T-helper 1 cell treated with Interleukin-12 subunit alpha and Interleukin-12 subunit beta and Interleukin-4 antibody, amounts not matched to agents 30 μg/mL and 1 μg/mL, for 36 hours (primary cell): ENCODE results near the gene SKIC8.

ENCODE experiments used
- H3K27ac Mint-ChIP-seq: one replicate; pipeline ENCODE4 v1.8.0; 2021; ENCODE audit warnings: mild to moderate bottlenecking, mixed read lengths
- H3K27me3 Mint-ChIP-seq: one replicate; pipeline ENCODE4 v1.8.0; 2021; ENCODE audit warnings: low read depth, mixed read lengths
- H3K36me3 Mint-ChIP-seq: one replicate; pipeline ENCODE4 v1.8.0; 2021; ENCODE audit warnings: low read depth, mixed read lengths
- H3K4me1 Mint-ChIP-seq: one replicate; pipeline ENCODE4 v1.8.0; 2021; ENCODE audit warnings: low read depth, mixed read lengths
- H3K4me3 Mint-ChIP-seq: one replicate; pipeline ENCODE4 v1.8.0; 2021; ENCODE audit warnings: mild to moderate bottlenecking, moderate library complexity, mixed read lengths
- H3K9me3 Mint-ChIP-seq: one replicate; pipeline ENCODE4 v1.8.0; 2021; ENCODE audit warnings: mixed read lengths

The SKIC8 gene

GRCh38 chr15:78299101-78299930 is at the start of gene SKIC8:
Gene SKIC8, minus strand, starts transcription at chr15:78299609. Its CDS starts 3,923 bp downstream, at chr15:78295686.
- H3K27ac Mint-ChIP-seq = peak within 1 kb of the TSS; percentile 95
- H3K9me3 Mint-ChIP-seq = no peaks in the 10 kb centered on the region

GRCh38 chr15:78347586-78348543 is 48.5 kb upstream of the SKIC8 start:
- H3K4me1 Mint-ChIP-seq = no peaks in the 10 kb centered on the region
- H3K27ac Mint-ChIP-seq = no peak overlapping the region
- H3K27me3 Mint-ChIP-seq = peaks cover 30% of the 10 kb centered on the region
- no peaks in the 10 kb centered on the region for H3K36me3 Mint-ChIP-seq
- no peaks in the 10 kb centered on the region for H3K9me3 Mint-ChIP-seq
- H3K4me3 Mint-ChIP-seq = no peak overlapping the region

More at GRCh38 chr15:78299101-78299930, at the start of gene SKIC8:
- Mint-ChIP-seq H3K4me3 (peak within 1 kb of the TSS; percentile 98), H3K27me3 (no peaks in the 10 kb centered on the region), H3K36me3 (peaks cover 3% of the 10 kb centered on the region), H3K4me1 (peaks cover 10% of the 10 kb centered on the region)

- Mint-ChIP-seq H3K27me3 (peaks cover 51% of the 10 kb centered on the region), H3K4me3 (no peak overlapping the region), H3K4me1 (no peaks in the 10 kb centered on the region), H3K27ac (no peak overlapping the region), H3K36me3 (no peaks in the 10 kb centered on the region), H3K9me3 (no peaks in the 10 kb centered on the region)
These were observed 46.2 kb upstream of the SKIC8 start for GRCh38 chr15:78345396-78346125.

- Mint-ChIP-seq H3K27ac (no peak overlapping the region), H3K4me3 (no peak overlapping the region), H3K4me1 (no peaks in the 10 kb centered on the region), H3K36me3 (no peaks in the 10 kb centered on the region), H3K27me3 (peaks cover 70% of the 10 kb centered on the region), H3K9me3 (no peaks in the 10 kb centered on the region)
These were observed 44.1 kb upstream of the SKIC8 start for GRCh38 chr15:78343276-78344060.

- no peaks in the 10 kb centered on the region for H3K4me1 Mint-ChIP-seq
- no peak overlapping the region for H3K27ac Mint-ChIP-seq
- H3K36me3 Mint-ChIP-seq = no peaks in the 10 kb centered on the region
- H3K4me3 Mint-ChIP-seq = no peak overlapping the region
- no peaks in the 10 kb centered on the region for H3K9me3 Mint-ChIP-seq
- H3K27me3 Mint-ChIP-seq = peaks cover 75% of the 10 kb centered on the region
These were observed 42.6 kb upstream of the SKIC8 start for GRCh38 chr15:78342021-78342420.

- Mint-ChIP-seq H3K4me3 (no peak overlapping the region), H3K36me3 (no peaks in the 10 kb centered on the region), H3K27ac (no peak overlapping the region), H3K9me3 (no peaks in the 10 kb centered on the region), H3K27me3 (peaks cover 71% of the 10 kb centered on the region), H3K4me1 (no peaks in the 10 kb centered on the region)
These were observed 41.9 kb upstream of the SKIC8 start for GRCh38 chr15:78341057-78341987.

GRCh38 chr15:78340231-78341056 is 41.0 kb upstream of the SKIC8 start, which contains the start of gene CRABP1:
Gene CRABP1, plus strand, starts transcription at chr15:78340353. Its CDS starts 76 bp downstream, at chr15:78340429.
- H3K36me3 Mint-ChIP-seq = no peaks in the 10 kb centered on the region
- no peak within 1 kb of the TSS for H3K27ac Mint-ChIP-seq
- H3K27me3 Mint-ChIP-seq = peaks cover 68% of the 10 kb centered on the region
- no peaks in the 10 kb centered on the region for H3K4me1 Mint-ChIP-seq
- no peak within 1 kb of the TSS for H3K4me3 Mint-ChIP-seq
- H3K9me3 Mint-ChIP-seq = no peaks in the 10 kb centered on the region

- Mint-ChIP-seq H3K4me3 (no peak overlapping the region), H3K27me3 (peaks cover 61% of the 10 kb centered on the region)
These were observed 40.1 kb upstream of the SKIC8 start for GRCh38 chr15:78339559-78339958.

GRCh38 chr15:78338781-78339180 is 39.4 kb upstream of the SKIC8 start:
- no peaks in the 10 kb centered on the region for H3K9me3 Mint-ChIP-seq
- no peak overlapping the region for H3K4me3 Mint-ChIP-seq
- H3K27ac Mint-ChIP-seq = no peak overlapping the region
- no peaks in the 10 kb centered on the region for H3K36me3 Mint-ChIP-seq
- H3K27me3 Mint-ChIP-seq = peaks cover 57% of the 10 kb centered on the region
- H3K4me1 Mint-ChIP-seq = no peaks in the 10 kb centered on the region

More at GRCh38 chr15:78339559-78339958, 40.1 kb upstream of the SKIC8 start:
- Mint-ChIP-seq H3K36me3 (no peaks in the 10 kb centered on the region), H3K27ac (no peak overlapping the region), H3K9me3 (no peaks in the 10 kb centered on the region), H3K4me1 (no peaks in the 10 kb centered on the region)

GRCh38 chr15:78335985-78336384 is 36.6 kb upstream of the SKIC8 start:
- H3K36me3 Mint-ChIP-seq = no peaks in the 10 kb centered on the region
- no peak overlapping the region for H3K4me3 Mint-ChIP-seq
- no peaks in the 10 kb centered on the region for H3K4me1 Mint-ChIP-seq
- H3K27ac Mint-ChIP-seq = no peak overlapping the region
- peaks cover 35% of the 10 kb centered on the region for H3K27me3 Mint-ChIP-seq
- no peaks in the 10 kb centered on the region for H3K9me3 Mint-ChIP-seq

GRCh38 chr15:78334845-78335244 is 35.4 kb upstream of the SKIC8 start:
- Mint-ChIP-seq H3K36me3 (no peaks in the 10 kb centered on the region), H3K27me3 (peaks cover 26% of the 10 kb centered on the region), H3K27ac (no peak overlapping the region), H3K4me3 (no peak overlapping the region), H3K4me1 (no peaks in the 10 kb centered on the region), H3K9me3 (no peaks in the 10 kb centered on the region)

GRCh38 chr15:78329625-78330024 is 30.2 kb upstream of the SKIC8 start:
- Mint-ChIP-seq H3K4me3 (no peak overlapping the region), H3K27me3 (peaks cover 9% of the 10 kb centered on the region), H3K27ac (no peak overlapping the region), H3K9me3 (no peaks in the 10 kb centered on the region), H3K36me3 (no peaks in the 10 kb centered on the region), H3K4me1 (no peaks in the 10 kb centered on the region)
